ENCODE data around the gene SNAP25.
A peak's percentile ranks its signal among the peaks of the same experiment; 100 is the strongest.

The SNAP25 gene

DNA sequence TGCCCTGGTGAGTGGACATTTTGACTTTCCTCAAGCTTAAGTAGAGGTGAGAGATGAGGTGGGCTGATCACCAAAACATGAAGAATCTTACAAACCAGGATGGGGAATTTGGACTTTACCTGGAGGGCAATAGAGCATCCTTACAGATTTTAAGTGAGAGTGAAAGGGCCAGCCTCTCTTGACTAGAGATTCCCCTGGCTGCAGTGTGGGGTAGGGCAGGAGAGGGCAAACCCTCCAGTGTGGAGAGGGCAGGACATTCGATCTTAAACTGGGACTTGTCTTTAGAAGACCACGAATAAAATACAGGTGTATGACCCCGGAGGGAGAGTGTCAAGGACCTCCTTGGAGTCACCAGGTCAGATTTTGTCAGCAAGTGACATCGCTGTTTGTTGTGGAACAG is 105.1 kb downstream of the SNAP25 start:
- DNase-seq (ENCODE audit: low spot score) (no peak), ATAC-seq (ENCODE audit: low read depth) (peak; percentile 42; the same call in 1 of the 3 replicates)
- no peak overlapping the region for H3K4me3 ChIP-seq (ENCODE audit: severe bottlenecking)

DNA sequence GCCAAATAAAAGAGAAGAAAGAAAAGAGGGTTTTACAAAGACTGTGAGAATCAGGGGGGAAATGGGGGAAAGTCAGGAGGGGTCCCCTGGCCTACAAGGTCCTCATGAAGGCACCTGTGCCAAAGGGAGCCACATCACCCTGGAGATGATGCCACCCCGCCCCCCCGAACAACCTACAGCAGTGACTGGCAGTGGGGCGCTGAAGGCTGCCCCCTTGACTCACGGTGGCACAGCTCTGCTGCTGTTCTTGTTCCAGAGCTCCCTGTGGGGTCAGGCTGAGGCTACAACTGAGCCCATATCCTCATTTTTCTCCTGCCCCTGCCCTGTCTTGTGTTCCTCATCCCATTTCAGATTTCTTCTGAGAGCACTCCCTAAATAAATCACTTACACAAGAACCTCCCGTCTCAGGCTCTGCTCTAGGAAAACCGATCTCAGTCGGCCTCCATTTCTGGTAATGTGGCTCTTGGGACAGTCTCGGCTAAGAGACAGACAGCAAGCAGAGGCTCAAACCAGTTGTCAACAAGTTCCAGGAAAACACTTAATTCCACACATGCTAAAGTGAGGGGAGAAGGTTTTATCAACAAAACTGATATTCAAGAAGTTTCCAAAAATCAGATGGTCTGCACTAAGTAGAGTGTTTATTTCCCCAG is 105.7 kb downstream of the SNAP25 start:
- Histone ChIP-seq H3K27ac (ENCODE audit: poor library complexity, severe bottlenecking) (no peak overlapping the region), H3K4me1 (ENCODE audit: insufficient read depth, poor library complexity, severe bottlenecking) (no peaks in the 10 kb centered on the region), H3K4me3 (ENCODE audit: severe bottlenecking) (no peak overlapping the region), H3K9me3 (ENCODE audit: severe bottlenecking) (no peaks in the 10 kb centered on the region), H3K27me3 (ENCODE audit: insufficient read depth, poor library complexity, severe bottlenecking) (no peaks in the 10 kb centered on the region), H3K36me3 (ENCODE audit: low read depth) (no peaks in the 10 kb centered on the region)
- DNase-seq (ENCODE audit: low spot score) (no peak), ATAC-seq (ENCODE audit: low read depth) (no peak)
- TF ChIP-seq, protein P1, sequence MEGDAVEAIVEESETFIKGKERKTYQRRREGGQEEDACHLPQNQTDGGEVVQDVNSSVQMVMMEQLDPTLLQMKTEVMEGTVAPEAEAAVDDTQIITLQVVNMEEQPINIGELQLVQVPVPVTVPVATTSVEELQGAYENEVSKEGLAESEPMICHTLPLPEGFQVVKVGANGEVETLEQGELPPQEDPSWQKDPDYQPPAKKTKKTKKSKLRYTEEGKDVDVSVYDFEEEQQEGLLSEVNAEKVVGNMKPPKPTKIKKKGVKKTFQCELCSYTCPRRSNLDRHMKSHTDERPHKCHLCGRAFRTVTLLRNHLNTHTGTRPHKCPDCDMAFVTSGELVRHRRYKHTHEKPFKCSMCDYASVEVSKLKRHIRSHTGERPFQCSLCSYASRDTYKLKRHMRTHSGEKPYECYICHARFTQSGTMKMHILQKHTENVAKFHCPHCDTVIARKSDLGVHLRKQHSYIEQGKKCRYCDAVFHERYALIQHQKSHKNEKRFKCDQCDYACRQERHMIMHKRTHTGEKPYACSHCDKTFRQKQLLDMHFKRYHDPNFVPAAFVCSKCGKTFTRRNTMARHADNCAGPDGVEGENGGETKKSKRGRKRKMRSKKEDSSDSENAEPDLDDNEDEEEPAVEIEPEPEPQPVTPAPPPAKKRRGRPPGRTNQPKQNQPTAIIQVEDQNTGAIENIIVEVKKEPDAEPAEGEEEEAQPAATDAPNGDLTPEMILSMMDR (IDR thresholded peaks at IDR 0.05; ENCODE audit: poor library complexity, severe bottlenecking): no peak

More for the DNA sequence above, 105.1 kb downstream of the SNAP25 start:
- no peaks in the 10 kb centered on the region for H3K9me3 ChIP-seq (ENCODE audit: severe bottlenecking)
- H3K27ac ChIP-seq (ENCODE audit: poor library complexity, severe bottlenecking): no peak overlapping the region
- no peaks in the 10 kb centered on the region for H3K36me3 ChIP-seq (ENCODE audit: low read depth)
- H3K27me3 ChIP-seq (ENCODE audit: insufficient read depth, poor library complexity, severe bottlenecking): no peaks in the 10 kb centered on the region
- TF ChIP-seq, protein P1 (IDR thresholded peaks at IDR 0.05; ENCODE audit: poor library complexity, severe bottlenecking): no peak
- H3K4me1 ChIP-seq (ENCODE audit: insufficient read depth, poor library complexity, severe bottlenecking): no peaks in the 10 kb centered on the region

DNA sequence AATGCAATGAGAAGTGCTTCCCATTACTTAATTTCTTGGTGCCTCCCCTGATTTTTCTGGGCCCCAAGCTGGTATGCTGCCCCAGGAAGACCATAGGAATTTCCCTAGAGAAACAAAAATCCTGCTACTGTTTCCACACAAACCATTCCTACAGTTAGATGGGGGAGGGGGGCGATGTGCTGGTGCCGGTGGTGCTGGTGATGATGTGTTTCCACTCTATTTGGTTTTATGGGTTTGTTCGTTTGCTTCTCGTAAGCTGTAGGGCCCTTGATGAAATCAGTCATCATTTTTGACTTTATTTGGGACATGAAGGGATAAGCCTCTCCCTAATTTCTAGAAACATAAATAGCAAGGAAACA is 110.2 kb downstream of the SNAP25 start:
- ATAC-seq (ENCODE audit: low read depth) (no peak), DNase-seq (ENCODE audit: low spot score) (no peak)
- TF ChIP-seq, protein P1 (IDR thresholded peaks at IDR 0.05; ENCODE audit: poor library complexity, severe bottlenecking): no peak
- H3K27me3 ChIP-seq (ENCODE audit: insufficient read depth, poor library complexity, severe bottlenecking): no peaks in the 10 kb centered on the region
- H3K4me1 ChIP-seq (ENCODE audit: insufficient read depth, poor library complexity, severe bottlenecking): no peaks in the 10 kb centered on the region
- no peak overlapping the region for H3K27ac ChIP-seq (ENCODE audit: poor library complexity, severe bottlenecking)
- H3K4me3 ChIP-seq (ENCODE audit: severe bottlenecking): no peak overlapping the region
- H3K9me3 ChIP-seq (ENCODE audit: severe bottlenecking): no peaks in the 10 kb centered on the region
- H3K36me3 ChIP-seq (ENCODE audit: low read depth): no peaks in the 10 kb centered on the region

DNA sequence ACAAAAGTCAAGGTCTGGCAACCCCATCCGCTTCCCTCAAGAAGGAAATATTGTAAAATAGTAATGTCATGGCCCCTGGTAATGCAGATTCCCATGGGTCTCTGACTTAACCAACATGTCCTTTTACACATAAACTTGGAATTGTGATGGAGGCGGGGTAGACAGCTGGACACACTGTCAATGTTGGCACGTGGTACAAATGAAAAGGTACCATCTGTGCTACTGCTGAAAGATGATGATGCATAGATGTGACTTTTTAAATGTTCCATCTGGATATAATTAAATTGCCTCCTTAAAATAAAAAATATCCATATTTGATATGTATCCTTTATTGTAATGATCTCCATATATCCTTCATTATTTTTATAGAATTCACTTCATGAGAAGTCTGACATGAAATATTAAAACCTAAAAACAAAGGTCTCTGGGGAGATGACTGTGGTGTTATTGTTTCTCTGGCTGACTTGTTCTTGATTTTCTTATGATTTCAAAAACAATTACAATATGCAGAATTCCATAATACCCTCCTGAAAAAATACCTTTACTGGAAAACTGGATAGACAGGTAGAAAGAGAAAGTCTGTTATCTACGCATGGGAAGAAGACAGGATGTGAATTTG is 110.9 kb downstream of the SNAP25 start:
- no peaks in the 10 kb centered on the region for H3K27me3 ChIP-seq (ENCODE audit: insufficient read depth, poor library complexity, severe bottlenecking)
- H3K27ac ChIP-seq (ENCODE audit: poor library complexity, severe bottlenecking): no peak overlapping the region
- TF ChIP-seq, protein P1 (IDR thresholded peaks at IDR 0.05; ENCODE audit: poor library complexity, severe bottlenecking): no peak
- H3K36me3 ChIP-seq (ENCODE audit: low read depth): no peaks in the 10 kb centered on the region
- no peak overlapping the region for H3K4me3 ChIP-seq (ENCODE audit: severe bottlenecking)
- no peaks in the 10 kb centered on the region for H3K9me3 ChIP-seq (ENCODE audit: severe bottlenecking)
- ATAC-seq (ENCODE audit: low read depth): no peak
- DNase-seq (ENCODE audit: low spot score): no peak
- H3K4me1 ChIP-seq (ENCODE audit: insufficient read depth, poor library complexity, severe bottlenecking): no peaks in the 10 kb centered on the region

DNA sequence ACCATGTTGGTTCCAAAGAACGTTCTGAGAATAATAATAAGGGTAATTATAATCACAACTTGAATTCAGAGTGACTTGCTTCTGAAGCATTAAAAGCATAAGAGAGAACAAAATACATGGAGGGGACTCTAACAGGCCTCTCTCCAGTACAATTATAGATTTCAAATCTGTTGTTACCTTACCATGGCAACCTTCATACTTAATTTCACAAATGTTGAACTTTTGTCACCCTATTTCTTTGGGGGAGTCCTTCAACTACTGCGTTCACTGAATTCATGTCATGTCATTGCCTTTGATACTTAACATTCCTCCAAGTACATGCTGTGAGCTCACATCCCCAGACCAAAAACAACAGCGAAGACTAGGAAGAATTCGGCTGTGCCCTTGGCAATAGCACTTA is 111.4 kb downstream of the SNAP25 start:
- TF ChIP-seq, protein P1 (IDR thresholded peaks at IDR 0.05; ENCODE audit: poor library complexity, severe bottlenecking): no peak
- ATAC-seq (ENCODE audit: low read depth) (no peak), DNase-seq (ENCODE audit: low spot score) (no peak)
- H3K36me3 ChIP-seq (ENCODE audit: low read depth): no peaks in the 10 kb centered on the region
- no peak overlapping the region for H3K4me3 ChIP-seq (ENCODE audit: severe bottlenecking)
- H3K27me3 ChIP-seq (ENCODE audit: insufficient read depth, poor library complexity, severe bottlenecking): no peaks in the 10 kb centered on the region
- no peak overlapping the region for H3K27ac ChIP-seq (ENCODE audit: poor library complexity, severe bottlenecking)
- H3K4me1 ChIP-seq (ENCODE audit: insufficient read depth, poor library complexity, severe bottlenecking): no peaks in the 10 kb centered on the region
- H3K9me3 ChIP-seq (ENCODE audit: severe bottlenecking): no peaks in the 10 kb centered on the region
